Smooth muscle cell (in vitro differentiated cells): Measurements from ENCODE around the gene TNFRSF4. TPM values are rescaled to one million over a fixed set of nuclear protein-coding genes. Genes with fewer than 3 reads are reported as not detected.

Experiments
- DNase-seq: peaks from one replicate; lab custom pipeline; 2025; ENCODE audit not compliant: unreplicated experiment; lab: John Stamatoyannopoulos, UW
- H2AFZ ChIP-seq: fragments of 200-600 bp; sonication (generic); 2 replicates; pipeline ENCODE4 v1.6.0; 2016; ENCODE audit warnings: antibody characterized with exemption, low read depth, mild to moderate bottlenecking
- H3F3A ChIP-seq: fragments of 200-600 bp; sonication (generic); 2 replicates; pipeline ENCODE4 v1.6.0; 2017; ENCODE audit warnings: antibody characterized with exemption, low read depth
- H3K27ac ChIP-seq: fragments of 200-600 bp; sonication (generic); 2 replicates; pipeline ENCODE4 v1.5.1; 2016; ENCODE audit warnings: low read depth, mild to moderate bottlenecking
- H3K27me3 ChIP-seq: fragments of 200-600 bp; sonication (generic); 2 replicates; pipeline ENCODE4 v1.6.1; 2016; ENCODE audit warnings: low read depth, mild to moderate bottlenecking
- H3K36me3 ChIP-seq: fragments of 200-600 bp; sonication (generic); 2 replicates; pipeline ENCODE4 v1.5.1; 2016; ENCODE audit warnings: low read depth
- H3K4me1 ChIP-seq: fragments of 200-600 bp; sonication (generic); 2 replicates; pipeline ENCODE4 v1.5.1; 2016; ENCODE audit warnings: low read depth
- H3K4me2 ChIP-seq: fragments of 200-600 bp; sonication (generic); 2 replicates; pipeline ENCODE4 v1.6.0; 2016; ENCODE audit warnings: mild to moderate bottlenecking
- H3K4me3 ChIP-seq: fragments of 200-600 bp; sonication (generic); 2 replicates; pipeline ENCODE4 v1.5.1; 2016; ENCODE audit warnings: mild to moderate bottlenecking
- H3K79me2 ChIP-seq: fragments of 200-600 bp; sonication (generic); 2 replicates; pipeline ENCODE4 v1.6.0; 2016; ENCODE audit warnings: low read depth, mild to moderate bottlenecking
- H3K9ac ChIP-seq: fragments of 200-600 bp; sonication (generic); 2 replicates; pipeline ENCODE4 v1.6.0; 2016; ENCODE audit warnings: low read depth
- H3K9me3 ChIP-seq: fragments of 200-600 bp; sonication (generic); replicated peaks from 2 replicates; pipeline ENCODE4 v1.5.1; 2016; ENCODE audit warnings: low read depth
- H4K20me1 ChIP-seq: fragments of 200-600 bp; sonication (generic); 2 replicates; pipeline ENCODE4 v1.6.0; 2016; ENCODE audit warnings: low read depth
- WGBS: methylation state at CpG from one replicate; pipeline ENCODE4 v1.1.7; 2016; ENCODE audit warnings: low lambda C conversion rate; 5-methylcytosine and 5-hydroxymethylcytosine counted together
- polyA plus RNA-seq: library from polyadenylated mRNA; unstranded; fragments of >200 nt; fragmentation: Nextera tagmentation; extraction: Ambion mirVana; gene quantifications from 2 replicates; pipeline ENCODE4 v1.2.1, GENCODE V29; 2016
- total RNA-seq: library from RNA; depleted of rRNA; stranded (reverse); fragments of >200 nt; gene quantifications from 2 replicates; pipeline ENCODE4 v1.2.3, GENCODE V29; 2014
- TF ChIP-seq, protein P1 (sequence below): fragments of 200-600 bp; sonication (generic); IDR thresholded peaks from 2 replicates; pipeline ENCODE4 v1.5.1; 2017; ENCODE audit warnings: borderline replicate concordance, mild to moderate bottlenecking, antibody characterized with exemption; ENCODE audit not compliant: insufficient read depth, poor library complexity, severe bottlenecking

The TNFRSF4 gene
- total and polyA plus RNA-seq, 2 experiments from 2014 or later = not detected

DNA sequence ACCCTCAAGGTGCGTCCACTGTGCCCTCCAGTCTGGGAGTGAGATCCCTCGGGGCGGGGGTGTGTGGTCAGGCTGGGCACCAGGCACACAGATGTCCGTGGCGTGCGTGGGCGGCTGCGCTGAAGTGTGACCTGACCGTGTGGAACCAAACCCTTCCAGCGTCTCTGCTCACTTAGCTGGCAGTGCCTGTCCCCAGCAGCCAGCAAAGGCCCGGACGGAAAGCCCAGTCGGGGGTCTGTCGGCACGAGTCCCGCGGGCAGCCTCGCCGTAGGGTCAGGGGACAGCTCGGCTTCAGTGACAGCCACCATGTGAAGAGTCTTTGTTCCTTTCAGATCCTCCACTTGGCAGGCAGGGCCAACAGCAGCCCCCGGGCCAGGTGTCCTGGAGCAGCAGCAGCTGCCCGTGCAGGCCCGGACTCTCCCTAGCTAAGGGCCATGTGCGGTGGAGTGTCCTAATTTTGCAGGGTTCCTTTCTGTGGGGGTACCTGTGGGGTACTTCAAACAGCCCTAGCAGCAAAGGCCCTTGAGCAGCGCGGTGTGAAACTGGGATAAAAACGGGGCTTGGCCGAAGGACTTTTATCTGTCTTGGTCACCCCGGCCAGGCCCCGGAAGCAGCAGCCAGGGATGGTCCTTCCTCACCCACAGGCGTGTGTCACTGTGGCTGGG, 28.7 kb downstream of the TNFRSF4 start:
- WGBS = 91% methylated on average over 28 of the region's 31 CpGs
- H3K79me2 ChIP-seq = no peaks in the 10 kb centered on the region
- no peaks in the 10 kb centered on the region for H3K27me3 ChIP-seq
- H3K9ac ChIP-seq = no peak overlapping the region
- TF ChIP-seq, protein P1, sequence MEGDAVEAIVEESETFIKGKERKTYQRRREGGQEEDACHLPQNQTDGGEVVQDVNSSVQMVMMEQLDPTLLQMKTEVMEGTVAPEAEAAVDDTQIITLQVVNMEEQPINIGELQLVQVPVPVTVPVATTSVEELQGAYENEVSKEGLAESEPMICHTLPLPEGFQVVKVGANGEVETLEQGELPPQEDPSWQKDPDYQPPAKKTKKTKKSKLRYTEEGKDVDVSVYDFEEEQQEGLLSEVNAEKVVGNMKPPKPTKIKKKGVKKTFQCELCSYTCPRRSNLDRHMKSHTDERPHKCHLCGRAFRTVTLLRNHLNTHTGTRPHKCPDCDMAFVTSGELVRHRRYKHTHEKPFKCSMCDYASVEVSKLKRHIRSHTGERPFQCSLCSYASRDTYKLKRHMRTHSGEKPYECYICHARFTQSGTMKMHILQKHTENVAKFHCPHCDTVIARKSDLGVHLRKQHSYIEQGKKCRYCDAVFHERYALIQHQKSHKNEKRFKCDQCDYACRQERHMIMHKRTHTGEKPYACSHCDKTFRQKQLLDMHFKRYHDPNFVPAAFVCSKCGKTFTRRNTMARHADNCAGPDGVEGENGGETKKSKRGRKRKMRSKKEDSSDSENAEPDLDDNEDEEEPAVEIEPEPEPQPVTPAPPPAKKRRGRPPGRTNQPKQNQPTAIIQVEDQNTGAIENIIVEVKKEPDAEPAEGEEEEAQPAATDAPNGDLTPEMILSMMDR = no peak
- no peaks in the 10 kb centered on the region for H3F3A ChIP-seq
- DNase-seq = no peak
- no peak overlapping the region for H2AFZ ChIP-seq
- no peaks in the 10 kb centered on the region for H3K4me1 ChIP-seq
- no peak overlapping the region for H3K4me2 ChIP-seq
- no peaks in the 10 kb centered on the region for H3K9me3 ChIP-seq
- H3K27ac ChIP-seq = no peak overlapping the region
- H3K36me3 ChIP-seq = no peaks in the 10 kb centered on the region
- no peak overlapping the region for H3K4me3 ChIP-seq
- H4K20me1 ChIP-seq = no peaks in the 10 kb centered on the region

DNA sequence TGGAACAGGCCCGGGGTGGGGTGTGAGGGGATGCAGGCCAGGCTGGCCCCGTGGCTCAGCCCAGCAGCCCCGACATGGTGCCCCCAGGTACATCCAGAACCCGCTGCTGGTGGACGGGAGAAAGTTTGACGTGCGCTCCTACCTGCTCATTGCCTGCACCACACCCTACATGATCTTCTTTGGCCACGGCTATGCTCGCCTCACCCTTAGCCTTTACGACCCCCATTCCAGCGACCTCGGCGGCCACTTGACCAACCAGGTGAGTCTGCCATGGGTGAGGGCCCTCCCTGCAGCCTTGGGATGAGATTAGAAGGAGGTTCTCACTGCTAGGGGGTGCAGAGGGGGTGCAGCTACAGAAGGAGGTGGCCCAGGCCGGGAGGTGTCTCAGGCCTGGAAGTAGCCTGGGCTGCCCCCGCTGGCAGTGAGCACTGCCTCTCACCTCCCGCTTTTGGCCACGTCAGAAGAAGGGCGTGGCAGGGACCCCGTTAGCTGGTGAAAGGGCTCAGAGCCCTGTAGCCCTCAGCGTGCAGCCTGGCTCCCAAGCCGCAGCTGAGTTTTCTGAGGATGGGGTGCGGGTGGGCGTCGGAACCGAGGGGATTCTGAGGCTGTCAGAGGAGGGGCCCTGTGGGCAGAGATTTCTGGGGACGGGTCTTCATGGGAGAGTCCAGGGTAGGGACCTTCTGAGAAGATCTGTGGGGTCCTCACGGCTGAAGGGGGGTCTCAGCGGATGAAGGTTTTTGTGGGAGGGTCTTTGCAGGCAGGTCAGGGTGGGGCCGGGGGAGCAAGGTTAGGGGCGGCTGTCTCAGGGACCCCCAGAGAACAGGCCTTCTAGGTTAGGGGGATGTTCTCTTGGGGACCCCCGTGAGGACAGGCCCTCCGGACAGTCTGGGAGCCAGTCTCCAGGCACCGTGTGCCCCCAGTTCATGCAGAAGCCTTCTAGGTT, 29.8 kb downstream of the TNFRSF4 start:
- no peak overlapping the region for H2AFZ ChIP-seq
- H3K79me2 ChIP-seq = no peaks in the 10 kb centered on the region
- H3K27me3 ChIP-seq = no peaks in the 10 kb centered on the region
- no peak overlapping the region for H3K9ac ChIP-seq
- H4K20me1 ChIP-seq = no peaks in the 10 kb centered on the region
- no peak overlapping the region for H3K4me2 ChIP-seq
- WGBS = 91% methylated on average over 33 of the region's 33 CpGs
- H3K4me1 ChIP-seq = no peaks in the 10 kb centered on the region
- TF ChIP-seq, protein P1 = no peak
- no peak overlapping the region for H3K27ac ChIP-seq
- H3K4me3 ChIP-seq = no peak overlapping the region
- no peak for DNase-seq
- no peaks in the 10 kb centered on the region for H3K9me3 ChIP-seq
- no peaks in the 10 kb centered on the region for H3F3A ChIP-seq
- no peaks in the 10 kb centered on the region for H3K36me3 ChIP-seq

DNA sequence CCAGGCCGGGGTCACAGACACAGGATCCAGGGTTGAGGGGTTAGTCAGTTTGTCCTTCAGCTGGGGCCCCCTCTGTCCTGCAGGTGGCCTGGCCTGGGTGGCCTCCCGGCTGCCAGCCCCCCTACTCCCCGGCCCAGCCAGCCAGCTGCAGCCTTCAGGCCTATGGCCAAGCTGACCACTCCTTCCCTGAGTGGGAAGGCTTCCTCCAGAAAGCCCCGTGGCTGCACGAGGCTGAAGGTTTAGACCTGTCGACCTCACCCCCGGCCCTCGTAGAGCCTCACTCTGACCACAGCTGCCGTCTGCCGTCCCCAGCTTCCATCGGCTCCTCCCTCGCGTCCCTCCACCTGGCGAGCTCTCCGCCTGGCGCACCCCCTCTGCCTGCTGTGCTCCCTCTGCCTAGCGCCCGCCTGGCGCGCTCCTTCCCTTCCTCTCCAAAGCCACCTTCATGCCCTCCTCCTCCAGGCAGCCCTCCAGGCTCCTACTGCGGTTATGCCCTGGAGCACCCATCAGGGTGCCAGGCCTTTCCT, 30.7 kb downstream of the TNFRSF4 start:
- Histone ChIP-seq H4K20me1 (no peaks in the 10 kb centered on the region), H3K27me3 (no peaks in the 10 kb centered on the region), H2AFZ (no peak overlapping the region), H3K36me3 (no peaks in the 10 kb centered on the region), H3K9ac (no peak overlapping the region), H3K4me2 (no peak overlapping the region), H3K9me3 (no peaks in the 10 kb centered on the region), H3K4me1 (no peaks in the 10 kb centered on the region), H3F3A (no peaks in the 10 kb centered on the region), H3K27ac (no peak overlapping the region), H3K4me3 (no peak overlapping the region), H3K79me2 (no peaks in the 10 kb centered on the region)
- 92% methylated on average over 21 of the region's 21 CpGs for WGBS
- DNase-seq = no peak
- TF ChIP-seq, protein P1 = no peak
